ENCODE results near the gene GMDS.
"Not testable (repeated sequence)": the region's sequence is repeated elsewhere in the genome, so short reads cannot be mapped to it uniquely, and the experiment has no call there.

GMDS gene

DNA sequence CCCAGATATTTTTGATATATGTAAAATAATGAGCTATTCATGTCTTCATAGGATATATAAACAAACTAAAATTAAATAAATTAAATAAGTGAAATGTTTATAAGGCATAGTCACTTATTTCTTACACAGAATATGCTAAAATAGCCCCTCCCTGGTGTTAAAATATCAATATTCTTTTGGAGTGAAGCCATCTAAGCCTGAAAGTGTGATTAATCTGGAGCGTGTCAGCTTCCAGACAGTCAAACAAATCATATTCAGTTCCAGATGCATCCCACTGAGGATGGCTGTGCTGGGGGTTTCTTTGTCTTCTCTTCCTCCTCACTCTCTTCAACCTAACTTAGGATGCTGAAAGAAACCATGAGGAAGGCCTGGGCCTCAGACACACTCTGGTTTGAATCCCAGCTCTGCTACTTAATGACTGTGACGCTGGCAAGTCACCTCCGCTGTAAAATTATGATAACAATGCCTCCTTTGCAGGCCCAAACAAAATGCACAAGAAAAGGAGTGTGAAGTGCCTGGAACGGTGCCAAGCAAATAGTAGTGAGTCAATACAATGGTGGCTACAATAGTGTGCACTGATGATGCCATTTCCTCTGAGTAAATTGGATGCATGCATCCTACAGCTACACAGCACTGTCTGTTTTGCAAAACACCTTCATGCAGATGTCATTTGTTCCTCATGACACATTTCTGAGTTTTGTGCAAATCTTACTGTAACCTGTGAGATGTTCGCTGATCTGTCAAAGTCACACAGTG is 474.3 kb downstream of the GMDS start:
- peak; percentile 76 for DNase-seq (ENCODE audit: low spot score)

DNA sequence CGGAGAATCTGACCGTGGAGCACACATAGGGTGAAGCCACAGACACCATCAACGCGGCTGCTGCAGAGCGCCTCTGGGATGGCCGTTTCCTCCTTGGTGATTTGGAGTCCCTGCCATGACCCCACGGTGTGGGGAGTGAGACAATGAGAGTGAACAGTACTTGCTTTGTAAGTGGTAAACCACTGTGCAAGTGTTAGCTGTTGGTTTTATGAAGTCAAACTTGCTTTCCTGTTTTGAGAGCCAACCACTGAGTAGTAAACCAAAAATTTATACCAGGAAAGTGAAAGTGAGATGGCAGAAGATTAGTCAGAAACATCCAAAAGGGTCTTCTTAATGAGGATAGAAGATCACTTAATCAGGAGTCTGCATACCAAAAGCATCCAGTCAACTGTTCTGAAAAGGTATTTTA is 475.0 kb downstream of the GMDS start:
- no peak for DNase-seq (ENCODE audit: low spot score)

DNA sequence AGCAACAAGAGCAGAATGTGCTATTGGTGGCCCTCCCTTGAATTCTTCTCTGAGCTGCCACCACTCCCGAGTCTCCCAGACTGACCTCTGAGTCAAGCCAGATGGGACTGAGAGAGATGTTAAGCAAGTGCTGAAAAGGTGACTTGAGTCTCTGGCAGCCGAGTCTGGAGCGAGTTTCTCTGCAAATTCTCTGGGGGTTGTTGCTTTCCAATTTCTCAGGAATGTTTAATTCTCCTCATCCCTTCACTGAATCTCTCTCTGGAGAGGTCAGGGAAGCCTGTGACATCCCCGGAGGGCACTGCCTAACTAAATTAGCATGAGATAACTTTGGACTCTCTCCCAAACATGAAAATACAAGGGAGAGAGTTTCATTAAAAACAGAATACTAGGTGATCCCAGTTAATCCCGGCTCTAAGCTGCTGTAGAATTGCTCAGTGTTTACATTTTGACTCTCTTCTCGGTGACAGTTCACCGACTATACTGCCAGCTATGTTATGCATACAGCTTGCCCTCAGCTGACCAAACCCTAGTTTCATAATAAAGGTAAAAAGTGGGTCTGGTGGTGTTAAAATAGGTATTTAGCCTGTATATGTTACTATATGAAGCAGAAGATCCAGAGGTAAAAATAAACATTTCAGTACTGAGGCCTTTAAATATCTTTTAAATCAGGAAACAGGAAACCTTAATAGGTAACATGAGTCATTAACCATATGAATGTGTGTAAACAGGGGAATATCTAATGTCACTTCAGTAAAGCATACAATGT is 477.7 kb downstream of the GMDS start:
- DNase-seq (ENCODE audit: low spot score), result no peak

DNA sequence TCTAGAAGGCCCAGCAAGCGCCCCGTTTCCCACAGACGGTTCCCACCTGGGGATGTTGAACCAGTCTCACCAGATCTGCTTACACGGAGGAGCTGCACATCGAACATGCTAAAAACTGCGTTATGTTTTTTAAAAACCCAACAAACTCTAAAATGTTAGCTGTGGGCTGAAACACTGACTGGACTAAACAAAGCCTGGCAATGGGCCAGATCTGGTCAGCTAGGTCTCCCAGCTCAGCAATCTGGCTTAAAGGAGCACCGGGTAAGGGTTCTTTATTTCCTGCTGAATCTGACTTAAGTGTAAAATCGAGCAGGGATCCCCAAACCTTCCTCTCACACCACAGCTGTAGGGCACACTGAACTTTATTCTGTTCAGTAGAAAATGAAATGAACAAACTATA is 478.8 kb downstream of the GMDS start:
- DNase-seq (ENCODE audit: low spot score), result no peak

DNA sequence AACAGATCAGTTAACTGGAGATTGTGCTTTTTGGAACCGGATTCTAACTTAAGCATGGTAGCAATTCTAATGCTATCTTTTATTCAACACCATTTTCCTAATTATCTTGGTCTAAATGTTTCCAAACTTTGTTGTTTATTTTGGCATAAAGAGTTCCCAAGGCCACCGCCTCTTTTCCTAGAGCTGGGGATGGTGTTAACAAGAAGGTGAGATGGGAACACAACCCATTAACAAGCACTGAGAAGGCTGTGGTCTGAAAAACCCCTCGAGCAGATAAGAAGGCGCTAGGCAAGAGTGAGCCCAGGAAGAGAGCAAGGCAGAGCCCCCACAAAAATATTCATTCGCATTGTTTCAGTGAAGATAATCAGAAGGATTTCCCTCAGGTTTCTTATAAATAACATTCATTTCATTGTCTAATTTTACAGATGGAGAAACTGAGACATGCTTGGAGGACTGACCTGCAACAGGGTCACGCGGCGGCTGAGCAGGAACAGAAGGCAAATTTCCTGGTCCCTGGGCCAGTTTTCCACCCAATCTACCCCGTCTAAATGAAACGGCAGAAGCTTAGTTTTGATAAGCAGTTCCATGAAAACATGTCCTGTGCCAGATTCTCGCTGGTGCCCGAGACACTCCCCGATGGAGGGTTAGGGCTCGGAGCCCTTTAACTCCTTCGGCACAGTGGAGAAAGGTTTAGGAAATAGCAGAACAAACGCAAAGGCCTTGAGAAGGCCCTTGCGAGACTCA is 480.1 kb downstream of the GMDS start:
- DNase-seq (ENCODE audit: low spot score), result no peak

DNA sequence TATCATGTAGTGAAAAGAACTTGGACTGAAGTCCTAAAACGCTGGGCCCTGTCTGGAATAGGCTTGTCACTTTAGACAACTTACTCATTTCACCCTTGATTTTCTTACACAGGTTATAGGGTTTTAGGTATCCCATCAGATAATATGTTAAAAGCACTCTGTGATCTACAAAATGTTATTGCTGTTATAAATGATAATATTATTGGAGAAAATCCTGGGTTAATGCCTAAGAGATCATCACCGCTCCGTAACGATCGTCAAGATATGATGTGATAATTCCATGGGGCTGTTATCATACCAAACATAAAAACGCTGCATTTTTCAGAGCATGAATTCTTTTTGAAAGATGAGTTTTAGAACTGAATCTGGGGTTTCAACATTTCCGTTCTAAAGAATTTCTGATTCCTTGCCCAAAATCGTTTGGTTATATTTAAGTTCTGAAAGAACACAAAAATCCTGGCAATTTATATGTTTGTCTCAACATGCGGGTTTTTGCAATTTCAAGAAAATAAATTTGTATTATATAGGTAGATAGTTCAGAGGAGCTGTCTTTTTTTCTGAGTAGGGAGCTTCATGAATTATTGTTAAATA is 480.9 kb downstream of the GMDS start:
- no peak for DNase-seq (ENCODE audit: low spot score)

DNA sequence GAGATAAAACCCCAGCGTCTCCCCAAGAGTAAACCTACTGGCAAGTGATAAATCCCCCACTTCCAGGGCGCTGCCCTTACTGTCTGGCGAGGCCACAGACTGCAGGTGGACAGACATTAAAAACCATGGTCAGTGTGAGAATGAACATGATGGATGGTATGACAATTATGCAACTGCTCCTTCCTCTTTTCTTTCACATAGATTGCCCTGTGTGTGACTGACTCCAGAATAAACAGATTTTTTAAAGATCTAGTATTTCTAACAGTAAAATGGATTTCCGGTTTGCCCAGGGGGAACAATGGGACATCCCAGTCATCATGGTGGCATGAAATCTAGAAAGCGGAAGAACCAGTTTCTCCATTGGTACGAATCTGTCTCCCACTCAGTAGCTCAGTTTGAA is 482.0 kb downstream of the GMDS start:
- DNase-seq (ENCODE audit: low spot score), result no peak

DNA sequence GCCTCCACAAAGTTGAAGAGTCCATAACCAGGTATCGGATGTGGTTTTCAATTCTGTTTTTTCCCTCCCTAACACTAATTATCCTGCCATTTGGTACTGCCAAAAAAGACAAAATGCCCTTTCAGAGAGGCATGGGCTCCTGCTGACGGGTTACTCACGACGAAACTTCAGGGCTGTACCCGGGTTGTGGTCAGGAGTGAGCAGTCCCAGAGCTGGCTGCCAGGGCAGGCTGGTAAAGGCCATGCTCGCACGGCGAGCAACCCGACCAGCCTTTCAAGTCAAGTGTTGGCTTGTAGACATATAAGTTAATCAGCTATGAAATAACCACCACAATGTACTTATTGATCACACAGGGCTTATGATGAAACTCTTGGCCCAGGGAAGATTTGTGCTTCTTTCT is 483.2 kb downstream of the GMDS start:
- DNase-seq (ENCODE audit: low spot score), result no peak

- no peak for DNase-seq (ENCODE audit: low spot score)
Measured at GRCh38 chr6:1761477-1761877, 483.9 kb downstream of the GMDS start.

DNA sequence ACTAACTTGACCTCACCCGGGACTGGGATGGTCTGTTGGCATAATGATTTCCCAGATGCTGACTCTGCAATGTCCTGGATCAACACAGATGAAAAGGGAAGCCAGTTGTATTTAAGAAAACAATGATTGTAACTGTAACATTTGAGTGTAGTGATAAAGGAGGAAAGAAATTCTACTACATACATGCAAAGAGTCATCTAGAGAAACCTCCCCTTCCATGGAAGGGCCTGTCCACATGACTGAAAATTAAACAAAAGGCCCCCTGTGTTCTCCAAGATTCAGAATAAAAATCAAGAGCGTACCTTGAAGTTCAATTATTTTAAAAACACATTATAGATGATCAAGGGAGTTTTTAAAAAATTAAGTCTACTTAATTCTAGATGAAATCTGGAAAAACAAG is 484.5 kb downstream of the GMDS start:
- DNase-seq (ENCODE audit: low spot score), result no peak

DNA sequence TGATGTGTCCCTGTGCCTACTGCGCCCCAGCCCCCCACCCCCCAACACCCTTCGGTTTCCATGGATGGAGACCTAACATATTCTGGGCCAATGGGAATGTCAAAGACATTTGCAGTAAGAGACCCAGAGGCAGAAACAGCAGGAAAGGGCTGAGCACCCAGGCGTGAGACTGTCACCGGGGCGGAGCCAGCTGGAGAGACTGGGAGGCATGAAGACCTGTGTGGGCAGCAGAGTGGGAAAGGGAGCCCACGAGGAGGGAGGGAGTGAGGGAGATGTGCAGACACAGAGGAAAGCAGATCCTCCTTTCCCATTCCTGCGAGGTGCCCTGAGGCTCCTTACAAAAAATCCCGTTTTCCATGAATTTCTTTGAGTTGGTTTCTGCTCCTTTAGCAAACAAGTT is 485.5 kb downstream of the GMDS start:
- no peak for DNase-seq (ENCODE audit: low spot score)

DNA sequence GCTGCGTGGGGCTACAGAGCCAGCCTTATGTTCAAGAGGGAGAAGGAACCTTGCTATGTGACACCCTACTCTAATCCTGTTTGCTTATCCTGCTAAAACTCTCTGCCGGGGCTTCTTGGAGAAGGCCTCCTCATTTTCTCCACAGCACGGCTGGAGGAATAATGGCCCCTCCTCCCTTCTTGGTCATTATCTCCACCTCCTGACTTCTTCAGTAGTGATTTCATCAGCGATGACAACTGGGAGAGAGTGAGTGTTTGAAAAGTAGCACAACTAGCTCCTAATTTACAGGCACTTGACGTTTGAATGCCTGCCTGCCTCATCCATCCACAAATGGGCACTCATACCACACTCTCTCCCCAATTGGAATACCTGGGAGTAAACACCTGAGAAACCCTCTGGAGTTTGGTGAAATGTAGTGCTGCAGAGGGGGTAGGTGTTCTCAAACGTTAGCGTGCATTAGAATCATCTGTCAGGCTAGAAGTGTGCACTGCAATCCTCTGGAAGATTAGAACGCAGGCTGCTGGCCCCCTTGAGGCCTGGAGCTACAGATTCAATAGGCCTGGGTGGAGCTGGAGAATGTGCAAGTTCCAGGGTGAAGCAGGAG is 487.2 kb downstream of the GMDS start:
- DNase-seq (ENCODE audit: low spot score), result no peak

DNA sequence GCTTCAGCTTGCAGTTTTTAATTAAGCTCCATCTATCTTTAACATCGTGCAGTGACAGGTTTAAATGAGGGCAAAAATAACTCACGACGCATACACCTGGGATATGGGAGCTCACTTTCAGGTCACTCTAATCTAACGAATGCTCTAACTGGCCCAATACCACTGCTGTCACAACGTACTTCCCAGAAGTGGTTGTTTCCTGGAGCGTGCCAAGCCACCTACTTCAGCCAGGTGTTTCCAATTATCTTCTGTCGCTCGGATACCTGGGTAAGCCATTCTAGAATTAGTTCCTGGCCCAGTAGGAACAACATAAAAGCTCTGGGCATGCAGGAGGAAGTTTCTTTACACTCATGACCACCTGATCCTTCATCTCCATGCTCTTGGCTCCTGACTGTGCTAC is 488.3 kb downstream of the GMDS start:
- DNase-seq (ENCODE audit: low spot score), result no peak

- no peak for DNase-seq (ENCODE audit: low spot score)
Measured at GRCh38 chr6:1756472-1757129, 488.8 kb downstream of the GMDS start.

- not testable (repeated sequence) for DNase-seq (ENCODE audit: low spot score)
Measured at GRCh38 chr6:1751063-1751462, 494.3 kb downstream of the GMDS start.

DNA sequence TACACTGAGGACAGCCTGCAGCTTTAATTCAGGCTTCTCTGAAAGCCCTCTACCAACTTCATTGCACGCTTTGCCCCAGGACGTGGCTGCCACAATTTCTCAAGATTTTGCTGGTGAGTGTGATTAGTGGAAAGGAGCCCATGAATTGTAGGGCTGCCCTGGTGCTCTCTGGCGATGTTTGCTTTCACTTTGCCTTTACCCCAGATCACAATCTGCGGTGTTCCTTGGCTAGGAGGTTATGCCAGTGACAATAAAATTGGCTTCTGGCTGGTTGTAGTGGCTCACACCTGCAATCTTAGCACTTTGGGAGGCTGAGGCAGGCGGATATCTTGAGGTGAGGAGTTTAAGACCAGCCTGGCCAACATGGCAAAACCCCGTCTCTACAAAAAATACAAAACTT is 496.4 kb downstream of the GMDS start:
- DNase-seq (ENCODE audit: low spot score), result no peak

DNA sequence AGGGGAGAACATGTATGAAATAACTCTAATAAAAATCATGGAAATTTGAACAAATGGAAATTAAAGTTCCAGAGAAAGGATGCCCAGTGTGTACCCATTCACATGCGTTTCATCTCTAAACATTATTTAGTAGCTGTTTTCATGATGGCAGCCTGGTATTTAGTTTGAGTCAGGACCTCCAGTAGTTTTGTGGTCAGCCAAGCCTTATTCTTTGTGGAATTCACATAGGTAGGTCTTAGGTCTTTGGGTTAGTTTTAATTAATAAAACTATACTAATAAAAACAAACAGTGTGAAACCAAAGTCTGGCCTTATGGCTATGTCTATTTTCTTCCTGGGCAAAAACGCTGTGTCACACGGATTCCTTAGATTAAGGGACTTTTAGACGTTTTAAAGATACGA is 497.9 kb downstream of the GMDS start:
- DNase-seq (ENCODE audit: low spot score), result no peak

- no peak for DNase-seq (ENCODE audit: low spot score)
Measured at GRCh38 chr6:1747003-1747402, 498.4 kb downstream of the GMDS start.

DNA sequence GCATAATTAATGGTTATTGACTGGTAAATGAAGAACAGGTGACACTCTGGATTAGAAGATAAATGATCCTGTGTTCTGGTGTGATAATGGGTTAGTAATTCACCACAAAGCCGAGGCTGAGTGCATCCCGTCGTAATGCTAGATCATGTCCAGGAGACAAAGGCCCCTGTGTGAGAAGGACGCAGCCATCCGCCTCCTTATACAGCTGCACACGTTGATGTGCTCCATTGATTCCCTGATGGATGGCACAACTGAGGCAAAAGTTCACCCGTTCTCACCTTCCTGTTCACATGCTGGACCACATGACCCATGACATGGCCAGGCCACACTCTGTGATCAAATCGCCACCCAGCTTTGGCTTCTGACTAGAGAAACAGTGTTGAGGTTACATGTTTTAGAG is 499.6 kb downstream of the GMDS start:
- DNase-seq (ENCODE audit: low spot score), result no peak

DNA sequence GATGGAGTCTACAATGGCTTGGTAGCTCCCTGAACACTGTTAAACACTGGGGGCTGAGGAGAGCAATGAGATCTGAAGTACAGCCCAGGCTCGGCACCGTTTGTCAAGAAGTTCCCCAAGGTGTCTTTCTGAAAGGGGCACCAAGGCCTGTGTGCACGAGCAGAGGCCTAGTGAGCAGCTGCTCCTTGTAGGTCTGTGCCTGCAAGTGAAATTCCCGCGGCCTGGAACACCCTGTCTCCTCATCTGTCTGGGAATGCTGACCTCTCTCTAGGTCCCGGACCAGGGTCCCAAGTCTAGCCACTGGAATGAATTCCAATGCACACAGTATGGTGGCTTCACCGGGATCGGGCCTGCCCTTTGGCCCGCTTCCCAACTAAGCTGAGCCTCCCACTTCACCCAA is 500.9 kb downstream of the GMDS start:
- DNase-seq (ENCODE audit: low spot score), result no peak

- DNase-seq (ENCODE audit: low spot score), result no peak
Measured at GRCh38 chr6:1739680-1740079, 505.7 kb downstream of the GMDS start.

GRCh38 chr6:1739220-1739619 is 506.2 kb downstream of the GMDS start:
- DNase-seq (ENCODE audit: low spot score), result no peak
